SU-DHL-6 (cell line): ENCODE results near the gene TDRD5.

ENCODE experiments used
- CTCF ChIP-seq: fragments of 200-600 bp; sonication (generic); IDR thresholded peaks from one replicate; pipeline ENCODE4 v1.5.1; 2017; ENCODE audit warnings: antibody characterized with exemption, mild to moderate bottlenecking, low read length, moderate library complexity; ENCODE audit not compliant: insufficient read depth, poor library complexity, severe bottlenecking
- EZH2phosphoT487 ChIP-seq: fragments of 200-600 bp; sonication (generic), shearing (Covaris generic); conservative IDR thresholded peaks from 2 replicates; pipeline ENCODE4 v1.6.1; 2018; ENCODE audit warnings: mild to moderate bottlenecking, antibody characterized with exemption, low read length, moderate library complexity, mixed read lengths

GRCh38 chr1:179728271-179728670 is 136.6 kb downstream of the TDRD5 start:
- TF ChIP-seq CTCF: no peak
- no peak for TF ChIP-seq EZH2phosphoT487
